ENCODE results near the gene UGT2A2.

Gene UGT2A2

DNA sequence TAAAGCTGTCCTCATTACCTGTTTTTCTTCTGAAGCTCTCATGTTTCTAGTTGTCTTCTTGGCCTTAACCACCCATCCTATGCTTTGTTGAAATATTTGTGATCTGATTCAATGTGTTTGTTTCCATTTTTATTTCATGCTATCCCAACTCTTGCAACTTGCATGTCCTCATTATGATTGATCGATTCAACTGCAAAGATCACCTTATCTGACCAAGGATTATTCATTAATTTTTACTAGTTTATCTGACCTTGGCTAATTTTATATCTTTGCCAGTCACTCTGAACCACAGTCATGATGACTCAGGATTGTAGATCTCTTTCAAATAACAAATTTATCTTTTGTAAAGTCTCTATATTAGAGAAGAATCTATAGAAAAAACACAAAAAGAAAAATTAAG is 70.7 kb downstream of the UGT2A2 start:
- no peak for DNase-seq

DNA sequence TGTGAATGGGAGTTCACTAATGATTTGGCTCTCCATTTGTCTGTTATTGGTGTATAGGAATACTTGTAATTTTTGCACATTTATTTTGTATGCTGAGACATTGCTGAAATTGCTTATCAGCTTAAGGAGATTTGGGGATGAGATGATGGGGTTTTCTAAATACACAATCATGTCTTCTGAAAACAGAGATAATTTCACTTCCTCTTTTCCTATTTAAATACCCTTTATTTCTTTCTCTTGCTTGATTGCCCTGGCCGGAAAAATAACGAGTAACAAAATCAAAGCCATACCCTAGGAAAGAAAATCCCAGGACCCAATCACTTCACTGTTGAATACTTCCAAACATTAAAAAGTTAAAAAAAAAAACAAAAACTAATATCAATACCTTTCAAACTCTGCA is 76.0 kb downstream of the UGT2A2 start:
- DNase-seq: no peak

DNA sequence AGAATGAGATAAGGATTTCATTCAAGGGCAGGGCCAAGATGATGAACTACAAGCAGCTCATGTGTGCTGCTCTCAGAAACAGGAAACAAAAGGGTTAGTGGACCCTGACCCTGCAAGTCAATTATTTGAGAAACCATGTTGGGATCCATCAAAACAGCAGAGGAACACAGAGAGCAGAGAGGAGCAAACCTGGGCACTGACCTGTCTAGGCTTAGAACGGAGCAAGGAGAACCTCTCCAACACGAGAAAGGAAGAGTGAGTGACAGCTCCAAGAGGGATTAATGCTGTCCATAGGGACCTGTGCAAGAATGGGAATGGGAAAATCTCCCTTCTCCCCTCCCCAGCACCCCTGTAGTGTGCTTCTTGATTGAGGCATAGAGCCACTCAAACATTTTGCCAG is 89.8 kb downstream of the UGT2A2 start:
- DNase-seq: no peak

DNA sequence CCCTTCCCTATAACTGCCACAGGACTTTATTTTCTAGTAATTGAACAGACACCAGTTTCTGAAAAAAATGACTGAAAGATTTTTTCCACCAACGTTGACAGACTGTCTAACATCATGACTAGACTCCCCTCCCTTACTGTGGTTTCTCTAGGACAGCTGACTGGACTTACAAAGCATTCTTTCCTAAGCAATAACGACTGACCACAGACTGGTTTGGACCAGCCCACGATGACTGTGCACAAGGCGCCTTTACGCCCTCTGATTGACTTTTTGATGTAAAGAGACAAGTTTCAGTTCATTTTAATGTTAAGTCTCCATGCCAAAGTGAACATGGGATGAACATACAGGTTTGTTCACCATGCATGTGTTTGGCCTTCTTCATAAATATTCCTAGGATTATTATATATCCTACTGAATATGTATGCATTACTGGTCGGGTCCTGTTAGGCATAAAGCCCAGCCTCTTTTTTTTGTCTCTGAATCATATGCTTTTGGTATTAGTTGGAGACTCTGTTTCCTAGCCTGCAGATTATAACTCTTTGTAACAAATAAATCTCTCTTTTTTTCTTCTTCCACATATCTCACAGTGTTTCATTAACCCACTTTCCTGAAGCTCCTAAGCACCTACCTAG is 93.2 kb downstream of the UGT2A2 start:
- DNase-seq: no peak
